KMS-11 (cell line): ENCODE measurements around the gene ZIC1.

Source experiments
- H2AFZ ChIP-seq: fragments of 200-600 bp; sonication (generic); 2 replicates; pipeline ENCODE4 v1.6.1; 2016; ENCODE audit warnings: antibody characterized with exemption, mixed run types, low read depth
- H3K27ac ChIP-seq: fragments of 200-600 bp; sonication (generic); 2 replicates; pipeline ENCODE4 v1.6.1; 2016; ENCODE audit warnings: mild to moderate bottlenecking, mixed run types
- H3K27me3 ChIP-seq: fragments of 200-600 bp; sonication (generic); 2 replicates; pipeline ENCODE4 v1.6.1; 2017; ENCODE audit warnings: mild to moderate bottlenecking, low read depth, mixed run types, moderate library complexity; ENCODE audit not compliant: insufficient read depth
- H3K36me3 ChIP-seq: fragments of 200-600 bp; sonication (generic); 2 replicates; pipeline ENCODE4 v1.6.1; 2017; ENCODE audit warnings: mild to moderate bottlenecking, mixed run types; ENCODE audit not compliant: insufficient read depth
- H3K4me1 ChIP-seq: fragments of 200-600 bp; sonication (generic); 2 replicates; pipeline ENCODE4 v1.6.1; 2016; ENCODE audit warnings: mild to moderate bottlenecking, low read depth, mixed run types; ENCODE audit not compliant: poor library complexity, severe bottlenecking
- H3K4me2 ChIP-seq: fragments of 200-600 bp; sonication (generic); 2 replicates; pipeline ENCODE4 v1.7.0; 2016; ENCODE audit warnings: mild to moderate bottlenecking, mixed run types
- H3K4me3 ChIP-seq: fragments of 200-600 bp; sonication (generic); IDR thresholded peaks from 2 replicates; pipeline ENCODE4 v1.6.1; 2017; ENCODE audit warnings: low read depth, low read length, mixed read lengths; ENCODE audit not compliant: insufficient read depth
- H3K79me2 ChIP-seq: fragments of 200-600 bp; sonication (generic); 2 replicates; pipeline ENCODE4 v1.6.1; 2016; ENCODE audit warnings: low read depth, mixed run types; ENCODE audit not compliant: insufficient read depth
- H3K9ac ChIP-seq: fragments of 200-600 bp; sonication (generic); 2 replicates; pipeline ENCODE4 v1.6.1; 2016; ENCODE audit warnings: mild to moderate bottlenecking, mixed run types
- H4K20me1 ChIP-seq: fragments of 200-600 bp; sonication (generic); 2 replicates; pipeline ENCODE4 v1.6.1; 2016; ENCODE audit warnings: mild to moderate bottlenecking, mixed run types; ENCODE audit not compliant: insufficient read depth
- TF ChIP-seq, protein P1 (sequence below): fragments of 200-600 bp; sonication (generic); conservative IDR thresholded peaks from 2 replicates; pipeline ENCODE4 v1.6.1; 2017; ENCODE audit warnings: low read depth, mild to moderate bottlenecking, antibody characterized with exemption, low read length, moderate library complexity, mixed read lengths

ZIC1 gene

DNA sequence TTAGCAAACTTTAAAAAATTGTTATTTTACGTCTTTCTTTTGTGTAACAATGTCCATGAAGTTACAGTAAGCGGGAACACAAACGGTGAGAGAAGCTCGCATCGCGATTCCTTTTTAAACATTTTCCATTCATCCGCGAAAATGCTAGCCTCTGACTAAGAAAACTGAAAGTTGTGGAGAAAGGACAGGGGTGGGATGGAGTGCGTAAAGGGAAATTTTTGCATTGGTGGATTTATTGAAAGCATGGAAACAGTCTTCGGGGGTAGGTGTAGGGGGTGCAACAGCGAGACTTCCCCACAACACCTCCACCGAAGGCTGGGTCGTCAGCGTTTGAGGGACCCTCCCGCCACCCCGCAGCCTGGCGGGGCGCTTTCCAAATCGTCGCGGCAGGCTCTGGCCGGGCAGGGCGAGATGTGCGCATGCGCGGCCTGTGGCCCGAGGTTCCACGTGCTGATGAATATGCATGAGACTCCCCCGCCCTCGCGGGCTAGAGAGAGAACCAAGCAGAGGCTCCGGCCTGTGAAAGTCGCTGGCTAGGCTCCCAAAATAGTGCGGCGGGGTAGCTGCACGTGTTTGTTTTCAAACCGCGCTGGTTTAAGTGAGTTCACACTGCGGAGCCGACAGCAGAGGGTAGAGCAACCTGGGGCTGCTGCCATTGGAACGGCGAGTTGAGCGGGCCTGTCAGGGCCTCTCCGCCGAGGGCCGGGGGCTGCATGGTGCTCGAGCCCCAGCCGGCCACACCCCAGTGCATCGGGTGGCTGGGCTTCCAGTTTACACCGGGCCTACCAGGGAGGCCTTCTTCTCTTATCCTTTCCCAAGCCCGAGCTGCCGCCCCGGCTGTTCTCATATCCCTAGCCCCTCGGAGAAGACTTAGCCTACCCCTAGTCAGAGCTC, 9.9 kb downstream of the ZIC1 start:
- no peaks in the 10 kb centered on the region for H3K27me3 ChIP-seq
- H4K20me1 ChIP-seq: no peaks in the 10 kb centered on the region
- TF ChIP-seq, protein P1, sequence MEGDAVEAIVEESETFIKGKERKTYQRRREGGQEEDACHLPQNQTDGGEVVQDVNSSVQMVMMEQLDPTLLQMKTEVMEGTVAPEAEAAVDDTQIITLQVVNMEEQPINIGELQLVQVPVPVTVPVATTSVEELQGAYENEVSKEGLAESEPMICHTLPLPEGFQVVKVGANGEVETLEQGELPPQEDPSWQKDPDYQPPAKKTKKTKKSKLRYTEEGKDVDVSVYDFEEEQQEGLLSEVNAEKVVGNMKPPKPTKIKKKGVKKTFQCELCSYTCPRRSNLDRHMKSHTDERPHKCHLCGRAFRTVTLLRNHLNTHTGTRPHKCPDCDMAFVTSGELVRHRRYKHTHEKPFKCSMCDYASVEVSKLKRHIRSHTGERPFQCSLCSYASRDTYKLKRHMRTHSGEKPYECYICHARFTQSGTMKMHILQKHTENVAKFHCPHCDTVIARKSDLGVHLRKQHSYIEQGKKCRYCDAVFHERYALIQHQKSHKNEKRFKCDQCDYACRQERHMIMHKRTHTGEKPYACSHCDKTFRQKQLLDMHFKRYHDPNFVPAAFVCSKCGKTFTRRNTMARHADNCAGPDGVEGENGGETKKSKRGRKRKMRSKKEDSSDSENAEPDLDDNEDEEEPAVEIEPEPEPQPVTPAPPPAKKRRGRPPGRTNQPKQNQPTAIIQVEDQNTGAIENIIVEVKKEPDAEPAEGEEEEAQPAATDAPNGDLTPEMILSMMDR: no peak
- H3K79me2 ChIP-seq: no peaks in the 10 kb centered on the region
- H3K9ac ChIP-seq: no peak overlapping the region
- no peak overlapping the region for H3K27ac ChIP-seq
- no peak overlapping the region for H3K4me3 ChIP-seq
- no peaks in the 10 kb centered on the region for H3K36me3 ChIP-seq
- no peak overlapping the region for H3K4me2 ChIP-seq
- no peaks in the 10 kb centered on the region for H3K4me1 ChIP-seq
- peak overlapping the region; percentile 36; the same call in 1 of the 2 replicates for H2AFZ ChIP-seq

DNA sequence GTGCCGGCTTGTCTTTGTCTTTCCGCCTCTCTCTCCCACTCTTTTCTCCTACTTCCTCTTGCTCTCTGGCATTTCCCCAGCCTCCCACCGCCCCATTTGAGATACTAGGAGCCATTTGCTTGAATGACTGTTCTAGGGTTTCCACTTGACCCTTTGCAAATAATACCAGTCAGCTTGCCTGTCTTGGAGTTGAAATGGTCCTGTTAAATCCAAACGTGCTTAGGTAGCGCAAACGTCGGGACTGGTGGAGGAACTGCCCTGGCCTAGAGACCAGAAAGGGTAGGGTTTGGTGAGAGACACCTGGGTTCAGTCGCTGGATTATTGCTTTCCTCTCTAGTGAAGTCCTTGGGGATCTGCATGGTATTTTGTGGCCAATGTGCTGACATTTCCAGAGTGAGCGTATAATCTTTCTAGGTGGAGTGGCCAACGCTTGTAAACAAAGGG, 10.6 kb downstream of the ZIC1 start:
- Histone ChIP-seq H3K27me3 (no peaks in the 10 kb centered on the region), H2AFZ (peak overlapping the region; percentile 36; the same call in 1 of the 2 replicates), H3K4me1 (no peaks in the 10 kb centered on the region), H3K27ac (no peak overlapping the region), H4K20me1 (no peaks in the 10 kb centered on the region), H3K4me2 (no peak overlapping the region), H3K79me2 (no peaks in the 10 kb centered on the region), H3K36me3 (no peaks in the 10 kb centered on the region), H3K9ac (no peak overlapping the region), H3K4me3 (no peak overlapping the region)
- TF ChIP-seq, protein P1: no peak

DNA sequence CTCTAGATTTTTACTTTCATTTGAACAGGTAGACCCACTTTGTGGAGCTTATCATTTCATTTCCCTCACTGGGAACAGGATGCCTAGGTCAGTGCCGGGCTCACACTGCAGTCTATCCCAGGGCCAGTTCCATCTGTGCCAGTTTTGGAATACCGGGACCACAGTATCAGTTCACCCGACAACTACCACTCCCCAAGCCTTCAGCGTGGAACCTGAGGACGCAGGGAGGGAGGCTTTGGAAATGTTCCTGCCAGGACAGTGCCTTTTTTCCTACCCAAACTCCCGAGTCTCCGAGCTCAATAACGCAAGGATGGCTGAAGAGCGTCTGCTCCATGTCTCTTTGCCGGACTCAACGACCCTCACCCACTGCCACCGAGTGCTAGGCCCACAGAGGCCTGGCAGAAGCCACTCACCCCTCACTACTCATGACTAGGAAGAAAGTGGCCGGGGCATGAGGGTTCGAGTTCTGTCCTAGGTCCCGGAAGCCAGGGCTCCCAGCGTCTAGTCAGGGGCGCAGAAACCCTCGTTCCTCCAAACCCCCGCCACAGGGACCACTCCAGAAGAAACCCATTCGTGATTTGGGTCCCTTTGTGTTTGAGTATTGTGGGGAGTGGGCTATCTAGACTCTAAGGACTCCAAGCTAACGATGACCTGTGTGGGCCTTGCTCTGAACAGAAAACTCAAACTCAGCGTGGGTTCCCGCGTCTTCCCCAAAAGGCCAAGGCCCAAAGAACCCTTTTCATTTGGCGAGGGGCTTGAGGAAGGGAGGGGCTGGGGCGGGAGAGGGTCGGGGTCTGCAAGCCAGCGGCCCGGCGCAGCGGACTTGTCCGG, 11.4 kb downstream of the ZIC1 start:
- Histone ChIP-seq H3K4me1 (no peaks in the 10 kb centered on the region), H4K20me1 (no peaks in the 10 kb centered on the region), H3K27me3 (no peaks in the 10 kb centered on the region), H2AFZ (no peak overlapping the region), H3K36me3 (no peaks in the 10 kb centered on the region), H3K9ac (no peak overlapping the region), H3K79me2 (no peaks in the 10 kb centered on the region), H3K4me3 (no peak overlapping the region), H3K4me2 (no peak overlapping the region), H3K27ac (no peak overlapping the region)
- TF ChIP-seq, protein P1: no peak

DNA sequence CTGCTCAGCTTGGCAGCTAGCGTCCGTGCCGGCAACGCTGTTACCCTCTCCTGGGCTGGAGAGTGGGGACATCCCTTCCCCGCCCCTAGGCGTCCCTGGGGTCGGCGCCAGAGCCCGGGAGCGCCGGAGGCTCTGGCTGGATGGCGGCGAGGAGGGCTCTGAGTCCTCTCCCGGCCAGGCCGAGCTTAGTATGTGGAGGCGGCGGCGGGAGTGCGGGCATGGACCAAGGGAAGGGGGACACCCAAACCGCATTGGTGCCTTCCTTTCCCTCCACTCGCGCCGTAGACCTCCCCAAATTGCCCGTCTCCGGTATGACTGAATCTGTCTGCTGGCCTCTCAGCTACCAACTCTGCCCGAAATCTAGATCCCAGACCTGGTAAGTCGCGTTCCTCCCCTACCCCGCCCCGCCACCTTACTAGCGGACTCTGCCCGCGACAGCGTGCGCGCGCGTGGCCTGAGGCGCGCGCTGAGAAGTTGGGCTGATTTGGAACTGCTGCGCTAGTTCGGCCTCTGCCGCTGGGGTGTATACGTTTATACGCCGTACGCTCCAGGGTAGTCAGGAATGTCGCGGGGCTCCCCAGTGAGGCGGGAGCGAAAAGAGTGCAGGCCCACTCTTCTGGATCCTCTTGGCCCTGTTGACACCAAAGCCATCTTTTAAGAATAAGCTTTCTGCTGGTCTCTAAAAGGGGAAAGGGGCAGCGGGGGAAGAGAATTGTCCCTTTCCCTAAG, 12.2 kb downstream of the ZIC1 start:
- Histone ChIP-seq H3K36me3 (no peaks in the 10 kb centered on the region), H3K4me2 (no peak overlapping the region), H4K20me1 (no peaks in the 10 kb centered on the region), H3K27me3 (no peaks in the 10 kb centered on the region), H3K27ac (no peak overlapping the region), H3K4me1 (no peaks in the 10 kb centered on the region), H3K9ac (no peak overlapping the region), H3K79me2 (no peaks in the 10 kb centered on the region), H3K4me3 (no peak overlapping the region), H2AFZ (no peak overlapping the region)
- TF ChIP-seq, protein P1: no peak
